ENCODE data around the gene PCDHA10. TPM values are rescaled to one million over a fixed set of nuclear protein-coding genes. Genes with fewer than 3 reads are reported as not detected.

The PCDHA10 gene
- total RNA-seq, 4 donors from 2014 or later: under 0.01 to 0.15 (median 0.08) TPM

DNA sequence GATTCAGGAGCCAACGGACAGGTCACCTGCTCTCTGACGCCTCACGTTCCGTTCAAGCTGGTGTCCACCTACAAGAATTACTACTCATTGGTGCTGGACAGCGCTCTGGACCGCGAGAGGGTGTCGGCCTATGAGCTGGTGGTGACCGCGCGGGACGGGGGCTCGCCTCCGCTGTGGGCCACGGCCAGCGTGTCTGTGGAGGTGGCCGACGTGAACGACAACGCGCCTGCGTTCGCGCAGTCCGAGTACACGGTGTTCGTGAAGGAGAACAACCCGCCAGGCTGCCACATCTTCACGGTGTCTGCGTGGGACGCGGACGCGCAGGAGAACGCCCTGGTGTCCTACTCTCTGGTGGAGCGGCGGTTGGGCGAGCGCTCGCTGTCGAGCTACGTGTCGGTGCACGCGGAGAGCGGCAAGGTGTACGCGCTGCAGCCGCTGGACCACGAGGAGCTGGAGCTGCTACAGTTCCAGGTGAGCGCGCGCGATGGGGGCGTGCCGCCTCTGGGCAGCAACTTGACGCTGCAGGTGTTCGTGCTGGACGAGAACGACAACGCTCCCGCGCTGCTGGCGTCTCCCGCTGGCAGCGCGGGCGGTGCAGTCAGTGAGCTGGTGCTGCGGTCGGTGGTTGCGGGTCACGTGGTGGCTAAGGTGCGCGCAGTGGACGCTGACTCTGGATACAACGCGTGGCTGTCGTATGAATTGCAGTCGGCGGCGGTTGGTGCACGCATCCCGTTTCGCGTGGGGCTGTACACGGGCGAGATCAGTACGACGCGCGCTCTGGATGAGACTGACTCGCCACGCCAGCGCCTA is 1.7 kb downstream of the PCDHA10 start:
- DNase-seq: no peak
- H3K36me3 ChIP-seq: no peaks in the 10 kb centered on the region
- TF ChIP-seq, protein P1, sequence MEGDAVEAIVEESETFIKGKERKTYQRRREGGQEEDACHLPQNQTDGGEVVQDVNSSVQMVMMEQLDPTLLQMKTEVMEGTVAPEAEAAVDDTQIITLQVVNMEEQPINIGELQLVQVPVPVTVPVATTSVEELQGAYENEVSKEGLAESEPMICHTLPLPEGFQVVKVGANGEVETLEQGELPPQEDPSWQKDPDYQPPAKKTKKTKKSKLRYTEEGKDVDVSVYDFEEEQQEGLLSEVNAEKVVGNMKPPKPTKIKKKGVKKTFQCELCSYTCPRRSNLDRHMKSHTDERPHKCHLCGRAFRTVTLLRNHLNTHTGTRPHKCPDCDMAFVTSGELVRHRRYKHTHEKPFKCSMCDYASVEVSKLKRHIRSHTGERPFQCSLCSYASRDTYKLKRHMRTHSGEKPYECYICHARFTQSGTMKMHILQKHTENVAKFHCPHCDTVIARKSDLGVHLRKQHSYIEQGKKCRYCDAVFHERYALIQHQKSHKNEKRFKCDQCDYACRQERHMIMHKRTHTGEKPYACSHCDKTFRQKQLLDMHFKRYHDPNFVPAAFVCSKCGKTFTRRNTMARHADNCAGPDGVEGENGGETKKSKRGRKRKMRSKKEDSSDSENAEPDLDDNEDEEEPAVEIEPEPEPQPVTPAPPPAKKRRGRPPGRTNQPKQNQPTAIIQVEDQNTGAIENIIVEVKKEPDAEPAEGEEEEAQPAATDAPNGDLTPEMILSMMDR (IDR thresholded peaks at IDR 0.05): no peak
- no peak for TF ChIP-seq POLR2A (IDR thresholded peaks at IDR 0.05)
- H3K9me3 ChIP-seq: peaks cover 0 to 51% (median 22%) of the 10 kb centered on the region in 3 donors
- peaks cover 0 to 46% (median 0%) of the 10 kb centered on the region in 4 donors for H3K27me3 ChIP-seq
- H3K4me1 ChIP-seq: no peaks in the 10 kb centered on the region
- H3K4me3 ChIP-seq: no peak overlapping the region
- 72 to 79% methylated on average over 22 to 23 of the region's 94 CpGs for WGBS, 2 donors
- intact Hi-C loops (cut with DNase I): no loop called here
- H3K27ac ChIP-seq: no peak overlapping the region

DNA sequence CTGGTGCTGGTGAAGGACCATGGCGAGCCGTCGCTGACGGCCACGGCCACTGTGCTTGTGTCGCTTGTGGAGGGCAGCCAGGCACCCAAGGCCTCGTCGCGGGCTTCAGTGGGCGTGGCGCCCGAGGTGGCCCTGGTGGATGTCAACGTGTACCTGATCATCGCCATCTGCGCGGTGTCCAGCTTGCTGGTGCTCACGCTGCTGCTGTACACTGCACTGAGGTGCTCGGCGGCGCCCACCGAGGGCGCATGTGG is 2.2 kb downstream of the PCDHA10 start:
- 67% methylated on average over 1 of the region's 22 CpGs; no CpG with 5 or more reads in 1 of the 2 donors for WGBS, 2 donors
- DNase-seq: no peak
- intact Hi-C loops (cut with DNase I): no loop called here

DNA sequence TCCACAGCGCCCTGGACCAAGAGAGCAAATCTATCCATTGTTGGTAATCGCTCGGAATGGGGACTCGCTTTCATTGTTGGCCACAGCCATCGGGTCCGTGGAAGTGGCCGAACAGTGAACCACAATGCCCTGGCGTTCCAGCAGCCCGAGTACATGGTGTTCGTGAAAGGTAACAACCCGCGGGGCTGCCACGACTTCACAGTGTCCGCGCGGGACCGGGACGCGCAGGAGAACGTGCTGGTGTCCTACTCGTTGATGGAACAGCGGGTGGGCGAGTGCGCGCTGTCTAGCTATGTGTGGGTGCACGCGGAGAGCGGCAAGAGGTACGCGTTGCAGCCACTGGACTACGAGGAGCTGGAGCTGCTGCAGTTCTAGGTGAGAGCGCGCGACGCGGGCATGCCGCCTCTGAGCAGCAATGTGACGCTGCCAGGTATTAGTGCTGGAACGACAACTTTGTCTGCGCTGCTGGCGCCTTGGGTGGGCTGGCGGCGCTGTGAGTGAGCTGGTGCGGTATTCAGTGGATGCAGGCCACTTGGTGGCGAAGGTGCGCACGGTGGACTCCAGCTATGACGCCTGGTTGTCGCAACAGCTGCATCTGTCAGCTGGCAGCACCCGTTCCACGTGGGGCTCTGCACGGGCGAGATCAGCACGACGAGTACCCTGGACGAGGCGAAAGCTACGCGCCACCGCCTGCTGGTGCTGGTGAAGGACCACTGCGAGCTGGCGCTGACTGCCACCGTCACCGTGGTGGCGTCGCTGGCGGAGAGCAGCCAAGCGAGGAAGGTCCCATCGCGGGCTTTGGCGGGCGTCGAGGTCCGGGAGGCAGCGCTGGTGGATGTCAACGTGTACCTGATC is 7.0 kb downstream of the PCDHA10 start:
- 58 to 73% methylated on average over 35 to 54 of the region's 76 CpGs for WGBS, 2 donors
- TF ChIP-seq, protein P1 (IDR thresholded peaks at IDR 0.05): no peak
- no peak for TF ChIP-seq POLR2A (IDR thresholded peaks at IDR 0.05)

More for the DNA sequence above, 2.2 kb downstream of the PCDHA10 start:
- no peak for TF ChIP-seq POLR2A (IDR thresholded peaks at IDR 0.05)
- TF ChIP-seq, protein P1 (IDR thresholded peaks at IDR 0.05): no peak
- Histone ChIP-seq H3K27ac (no peak overlapping the region), H3K9me3 (peaks cover 0 to 54% (median 27%) of the 10 kb centered on the region in 3 donors), H3K36me3 (no peaks in the 10 kb centered on the region), H3K4me1 (no peaks in the 10 kb centered on the region), H3K27me3 (peaks cover 0 to 47% (median 0%) of the 10 kb centered on the region in 4 donors), H3K4me3 (no peak overlapping the region)

DNA sequence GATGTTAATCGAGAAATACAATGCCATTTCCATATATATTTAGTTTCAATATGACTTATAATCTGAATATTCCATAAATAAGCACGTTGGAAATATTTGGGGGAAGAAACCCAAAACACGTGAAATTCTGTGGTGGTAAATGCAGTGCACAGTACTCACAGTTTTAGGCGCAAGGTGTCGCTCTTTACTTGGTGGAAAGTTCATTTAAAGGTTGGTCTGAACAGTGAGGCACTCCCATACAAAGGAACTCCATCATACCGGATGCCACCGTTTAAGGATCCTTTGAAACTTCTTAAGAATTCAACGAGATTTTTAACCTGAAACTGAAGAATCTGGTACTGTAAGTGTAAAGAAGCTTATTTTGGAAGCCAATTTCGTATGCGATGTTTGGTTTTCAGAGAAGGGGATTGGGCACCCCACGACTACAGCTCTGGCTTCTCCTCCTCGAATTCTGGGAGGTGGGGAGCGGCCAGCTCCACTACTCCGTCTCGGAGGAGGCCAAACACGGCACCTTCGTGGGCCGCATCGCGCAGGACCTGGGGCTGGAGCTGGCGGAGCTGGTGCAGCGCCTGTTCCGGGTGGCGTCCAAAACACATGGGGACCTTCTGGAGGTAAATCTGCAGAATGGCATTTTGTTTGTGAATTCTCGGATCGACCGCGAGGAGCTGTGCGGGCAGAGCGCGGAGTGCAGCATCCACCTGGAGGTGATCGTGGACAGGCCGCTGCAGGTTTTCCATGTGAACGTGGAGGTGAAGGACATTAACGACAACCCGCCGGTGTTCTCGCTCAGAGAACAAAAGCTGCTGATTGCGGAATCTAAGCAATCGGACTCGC is 13.2 kb downstream of the PCDHA10 start, which contains the start of gene PCDHA11:
PCDHA11 (plus strand) TSS at position 237 of the 834 bp plus-strand sequence; CDS start at position 384, 147 bp downstream.
- WGBS, 2 donors: 24 to 28% methylated on average over 31 to 33 of the region's 41 CpGs
- Histone ChIP-seq H3K27me3 (peaks cover 0 to 17% (median 0%) of the 10 kb centered on the region in 4 donors), H3K36me3 (no peaks in the 10 kb centered on the region), H3K4me1 (no peaks in the 10 kb centered on the region), H3K9me3 (peaks cover 0 to 29% (median 13%) of the 10 kb centered on the region in 3 donors), H3K4me3 (peak within 1 kb of the TSS in 1 of 4 donors; percentile 15), H3K27ac (no peak within 1 kb of the TSS)
- DNase-seq: no peak
- no peak for TF ChIP-seq POLR2A (IDR thresholded peaks at IDR 0.05)
- TF ChIP-seq, protein P1 (IDR thresholded peaks at IDR 0.05): peak in 1 of 6 experiments; percentile 3
- intact Hi-C loops (cut with DNase I): no loop called here

More for the DNA sequence above, 7.0 kb downstream of the PCDHA10 start:
- Histone ChIP-seq H3K27ac (no peak overlapping the region), H3K4me3 (no peak overlapping the region), H3K9me3 (peaks cover 0 to 34% (median 14%) of the 10 kb centered on the region in 3 donors), H3K36me3 (no peaks in the 10 kb centered on the region), H3K27me3 (peaks cover 0 to 22% (median 0%) of the 10 kb centered on the region in 4 donors), H3K4me1 (no peaks in the 10 kb centered on the region)
- no peak for DNase-seq
- intact Hi-C loops (cut with DNase I): no loop called here
